SKM-1 (cell line): ENCODE data around the gene MINDY4.

Experiments
- DNase-seq: peaks from one replicate; lab custom pipeline; 2025; ENCODE audit not compliant: unreplicated experiment; lab: John Stamatoyannopoulos, UW

The MINDY4 gene

DNA sequence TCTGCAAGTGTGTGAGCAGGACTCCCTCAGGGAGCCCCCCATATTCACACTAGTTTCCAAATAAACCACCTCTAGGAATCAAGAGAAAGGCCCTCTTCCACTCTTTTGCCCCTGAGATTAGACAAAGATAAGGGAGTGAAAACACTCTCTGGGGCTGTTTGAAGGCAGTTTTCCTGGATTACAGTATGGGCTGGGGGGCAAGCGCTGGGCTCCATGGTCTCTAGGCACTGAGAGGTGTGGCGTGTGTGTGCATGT is 141.4 kb downstream of the MINDY4 start:
- no peak for DNase-seq

DNA sequence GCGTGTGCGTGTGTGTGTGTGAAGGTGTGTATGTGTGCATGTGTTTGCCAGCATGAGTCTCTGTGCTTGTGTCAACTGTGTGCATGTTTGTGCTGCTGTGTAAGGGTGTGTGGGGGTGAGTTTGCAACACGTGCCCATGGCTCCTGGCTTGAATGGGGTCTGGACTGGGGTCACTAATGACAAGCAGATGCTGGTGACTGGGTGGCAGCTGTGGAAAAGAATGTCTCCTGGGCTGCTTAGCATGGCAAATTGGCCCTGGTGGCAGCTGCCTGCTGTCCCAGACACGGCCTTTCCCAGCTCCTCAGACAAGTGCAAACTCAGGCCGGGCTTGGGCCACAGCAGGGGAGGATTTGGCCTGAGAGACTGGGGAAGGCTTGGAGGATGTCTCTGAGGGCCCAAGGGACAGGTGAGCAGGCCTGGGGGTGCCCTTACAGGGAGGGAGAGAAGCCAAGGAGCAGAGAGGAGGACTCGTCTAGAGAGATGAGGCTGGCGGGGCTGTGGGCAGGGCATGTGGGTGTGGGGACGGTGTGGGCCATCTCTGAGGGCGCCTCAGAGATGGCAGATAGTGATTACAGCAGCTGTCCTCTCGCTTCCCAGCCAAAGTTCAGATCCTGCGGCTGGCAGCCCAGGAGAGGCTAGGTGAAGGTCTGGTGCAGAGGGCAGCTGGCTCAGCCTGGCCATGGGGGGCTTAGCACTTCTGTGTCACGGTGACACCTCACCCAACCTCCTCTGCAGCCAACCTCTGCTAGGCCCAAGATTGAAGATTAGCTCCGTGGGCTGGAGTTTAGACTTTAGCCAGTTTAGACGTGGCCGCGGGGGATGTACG is 142.0 kb downstream of the MINDY4 start:
- DNase-seq: no peak

DNA sequence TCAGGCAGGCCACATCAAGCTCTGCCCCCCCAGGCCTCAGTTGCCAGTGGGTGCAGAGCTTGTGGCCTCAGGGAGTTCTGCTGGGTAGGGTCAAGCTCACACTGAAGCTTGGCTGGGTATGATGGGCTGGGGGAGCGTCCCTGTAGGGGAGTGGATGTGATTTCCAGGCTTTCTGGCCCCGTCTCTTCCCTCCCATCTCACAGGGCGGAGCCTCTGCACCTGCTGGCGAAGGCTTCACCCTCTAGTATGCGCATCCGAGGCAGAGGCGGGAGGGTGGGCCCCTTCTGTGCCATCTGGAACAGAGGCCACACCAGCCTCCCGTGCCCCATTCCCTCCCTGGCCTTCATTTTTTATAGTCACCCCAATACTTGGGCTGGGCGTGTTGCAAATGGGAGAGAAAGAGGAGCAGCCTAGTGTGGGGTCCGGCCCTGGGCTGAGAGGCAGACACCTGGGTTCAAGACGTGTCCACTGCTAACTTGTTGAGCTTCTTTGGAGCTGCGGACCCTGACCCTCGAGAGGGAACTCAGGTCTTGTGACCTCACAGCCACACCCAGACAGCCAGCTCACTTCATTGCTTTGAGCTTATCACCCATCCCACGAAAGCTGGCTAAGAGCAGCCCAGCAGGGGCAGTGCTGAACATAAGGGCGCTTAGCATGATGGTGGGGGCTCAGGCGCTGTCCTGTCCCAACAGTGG is 142.8 kb downstream of the MINDY4 start:
- DNase-seq: no peak

DNA sequence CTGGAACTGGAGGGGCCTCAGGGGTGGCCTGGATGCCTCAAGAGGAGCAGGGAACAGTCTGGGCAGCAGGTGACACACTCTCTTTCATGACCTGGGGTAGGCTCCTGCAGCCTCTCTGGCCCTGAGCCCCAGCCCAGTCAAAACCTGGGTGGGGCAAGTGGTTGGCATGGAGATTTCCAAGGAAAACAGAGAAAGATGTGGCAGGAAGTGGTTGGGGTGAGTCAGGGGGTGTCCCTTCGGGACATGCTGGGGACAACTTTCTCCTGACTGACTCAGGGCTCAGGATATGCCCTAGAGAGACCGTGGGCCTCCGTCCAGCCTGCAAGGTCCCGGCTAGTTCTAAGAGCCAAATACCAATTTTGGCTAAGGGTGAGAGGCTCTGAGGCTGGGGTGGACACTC is 143.4 kb downstream of the MINDY4 start:
- no peak for DNase-seq

DNA sequence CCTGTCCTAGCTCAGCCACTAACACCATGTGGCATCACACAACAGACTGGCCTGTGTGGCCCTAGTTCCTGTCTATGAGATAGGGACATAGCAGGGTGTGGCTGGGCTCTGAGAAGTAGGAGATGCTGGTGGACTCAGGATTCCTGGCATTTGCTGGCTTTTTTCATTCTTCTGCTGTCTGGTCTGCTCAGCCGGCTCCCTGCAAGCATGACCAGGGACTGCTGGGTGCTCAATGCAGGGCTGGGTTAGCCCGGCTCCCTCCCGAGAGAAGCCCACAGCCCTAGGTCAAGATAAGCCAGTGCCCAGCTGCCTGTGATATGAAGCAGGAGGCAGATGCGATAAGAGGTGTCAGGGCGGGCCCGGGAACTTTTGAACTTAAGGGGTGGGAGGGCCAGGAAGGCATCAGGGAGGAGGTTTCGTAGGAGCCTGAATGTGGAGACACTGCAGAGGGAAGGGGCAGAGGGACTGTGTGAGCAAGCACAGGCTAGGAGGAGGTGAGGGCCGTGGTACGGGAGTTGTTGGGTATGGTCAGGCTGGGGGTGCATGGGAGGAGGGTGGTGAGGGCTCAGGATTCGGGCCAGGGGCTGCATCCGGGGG is 143.9 kb downstream of the MINDY4 start:
- DNase-seq: no peak

DNA sequence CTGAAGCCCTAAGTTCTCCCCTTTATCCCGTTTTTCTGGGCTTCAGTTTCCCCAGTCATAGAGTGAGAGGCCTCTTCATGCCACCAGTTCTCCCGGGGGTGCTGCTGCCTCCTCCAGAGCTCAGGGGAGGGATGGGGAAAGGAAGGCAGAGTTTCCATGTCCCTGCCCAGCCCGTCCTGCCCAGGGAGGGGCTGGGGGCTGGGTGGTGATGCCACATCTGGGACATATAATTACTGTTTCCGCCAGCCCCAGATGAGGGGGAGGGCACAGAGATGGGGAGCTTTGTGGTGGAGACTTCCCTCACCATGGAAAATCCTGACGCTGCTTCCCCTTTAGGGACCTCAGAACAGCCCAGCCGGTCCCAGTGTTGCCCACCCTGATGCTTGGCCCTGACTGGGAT is 144.5 kb downstream of the MINDY4 start:
- DNase-seq: no peak

DNA sequence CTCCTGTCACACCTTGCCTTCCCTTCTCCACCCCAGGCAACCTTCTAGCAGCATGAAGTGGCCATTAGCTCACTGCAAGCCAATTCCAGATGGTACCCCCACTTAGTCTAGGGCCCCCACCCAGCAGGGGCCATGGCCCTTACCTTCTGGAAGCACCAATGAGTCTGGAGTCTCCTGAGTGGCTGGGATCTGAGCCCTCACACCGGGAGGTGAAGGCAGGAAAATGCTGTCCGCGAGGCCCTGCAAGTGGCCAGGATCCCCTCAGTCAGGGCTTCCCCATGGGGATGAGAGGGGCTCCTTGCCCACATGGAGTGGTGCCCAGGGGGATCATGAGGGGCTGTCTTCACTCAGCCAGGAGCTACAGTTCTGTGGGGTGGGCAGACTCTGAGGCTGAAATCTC is 145.0 kb downstream of the MINDY4 start:
- DNase-seq: no peak

DNA sequence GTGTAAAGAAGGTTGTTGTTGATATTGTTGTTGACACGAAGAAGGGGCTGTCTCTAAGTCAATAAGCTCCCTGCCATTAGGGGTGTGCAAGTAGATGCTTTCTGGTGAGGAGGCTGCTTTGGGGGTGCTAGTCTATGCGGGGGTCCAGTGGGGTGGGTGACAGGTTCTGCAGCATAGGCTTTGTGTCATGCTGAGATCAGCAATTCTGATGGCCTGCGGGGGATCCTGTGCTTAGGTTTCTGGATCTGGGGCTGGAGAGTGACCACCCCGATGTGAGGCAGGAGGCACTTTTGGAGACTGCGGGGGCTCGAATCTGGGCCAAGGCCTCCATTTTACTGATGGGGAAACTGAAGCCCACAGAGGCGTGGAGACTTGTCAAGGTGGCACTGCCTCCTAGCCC is 145.6 kb downstream of the MINDY4 start:
- DNase-seq: no peak

DNA sequence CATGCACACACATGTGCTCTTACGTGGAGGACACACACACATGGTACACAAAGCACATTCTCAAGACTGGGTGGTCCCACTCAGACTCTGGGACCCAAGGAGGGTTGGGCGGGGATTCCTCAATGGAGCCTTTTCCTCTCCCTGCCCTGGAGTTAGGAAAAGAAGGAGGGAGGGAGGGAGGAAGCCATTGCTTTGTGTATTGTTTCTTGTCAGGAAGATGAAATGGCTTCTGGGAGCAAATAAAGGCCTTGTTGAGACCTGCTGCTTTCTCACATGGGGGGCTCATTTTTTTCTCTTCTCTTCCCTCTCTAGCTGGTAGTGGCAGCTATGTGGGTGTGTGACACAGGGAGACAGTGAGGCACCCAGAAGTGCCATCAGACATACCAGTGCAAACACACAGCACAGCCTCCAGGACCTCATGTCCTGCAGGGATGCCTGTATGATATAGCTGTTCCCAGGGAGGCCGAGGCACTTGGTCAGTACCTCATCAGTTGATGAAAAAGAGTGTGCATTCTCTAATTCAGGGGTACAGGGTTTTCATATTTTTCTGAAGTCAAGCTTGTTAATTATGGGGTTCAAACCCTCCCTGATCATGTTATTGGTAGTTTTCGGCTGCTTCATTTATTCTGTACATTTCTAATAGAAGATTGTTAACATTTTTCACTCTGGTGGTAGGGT is 146.1 kb downstream of the MINDY4 start:
- DNase-seq: no peak

DNA sequence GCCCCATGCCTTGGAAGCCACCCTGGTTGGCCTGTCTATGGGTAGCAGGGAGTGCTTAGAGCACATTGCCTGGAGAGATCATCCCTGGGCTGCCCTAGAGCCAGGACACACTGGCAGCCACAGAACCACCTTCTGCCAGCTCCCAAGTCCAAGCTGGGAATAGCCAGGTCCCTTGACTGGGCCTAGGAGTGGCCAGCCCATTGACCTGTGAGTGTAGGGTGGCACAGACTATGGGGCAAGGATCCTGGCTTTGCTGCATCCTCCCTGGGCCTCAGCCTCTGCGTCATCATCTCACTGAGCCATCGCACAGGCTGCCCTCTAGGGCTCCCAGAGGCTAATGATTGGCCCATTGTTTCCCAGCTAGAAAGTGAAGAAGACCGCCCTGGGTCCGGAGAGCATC is 147.5 kb downstream of the MINDY4 start:
- no peak for DNase-seq

DNA sequence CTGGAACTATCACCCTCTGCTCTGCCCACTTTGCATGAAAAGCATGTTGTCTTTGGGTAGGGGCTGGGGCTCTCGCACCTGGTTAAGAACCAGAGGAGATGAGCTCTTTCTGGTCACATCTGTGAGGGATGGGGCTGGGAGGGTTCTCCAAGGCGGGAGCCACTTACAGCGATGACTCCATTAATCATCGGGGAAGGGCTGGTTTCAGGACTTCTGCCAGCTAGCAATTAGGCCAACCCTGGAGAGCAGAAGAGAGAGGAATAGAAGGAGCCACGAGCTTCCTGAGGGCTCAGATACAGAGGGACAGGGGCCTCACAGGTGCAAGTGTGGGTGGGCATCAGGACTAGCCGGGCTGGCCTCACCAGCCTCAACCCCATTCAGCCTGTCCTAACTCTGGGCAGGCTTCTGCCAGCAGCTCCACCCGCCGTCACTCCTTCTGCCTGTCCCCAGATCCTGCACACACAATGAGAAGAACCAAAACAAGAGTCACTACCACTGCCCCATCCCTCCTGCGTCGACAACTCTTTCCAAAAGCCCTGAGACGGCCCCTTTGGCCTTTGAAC is 148.9 kb downstream of the MINDY4 start:
- DNase-seq: no peak

DNA sequence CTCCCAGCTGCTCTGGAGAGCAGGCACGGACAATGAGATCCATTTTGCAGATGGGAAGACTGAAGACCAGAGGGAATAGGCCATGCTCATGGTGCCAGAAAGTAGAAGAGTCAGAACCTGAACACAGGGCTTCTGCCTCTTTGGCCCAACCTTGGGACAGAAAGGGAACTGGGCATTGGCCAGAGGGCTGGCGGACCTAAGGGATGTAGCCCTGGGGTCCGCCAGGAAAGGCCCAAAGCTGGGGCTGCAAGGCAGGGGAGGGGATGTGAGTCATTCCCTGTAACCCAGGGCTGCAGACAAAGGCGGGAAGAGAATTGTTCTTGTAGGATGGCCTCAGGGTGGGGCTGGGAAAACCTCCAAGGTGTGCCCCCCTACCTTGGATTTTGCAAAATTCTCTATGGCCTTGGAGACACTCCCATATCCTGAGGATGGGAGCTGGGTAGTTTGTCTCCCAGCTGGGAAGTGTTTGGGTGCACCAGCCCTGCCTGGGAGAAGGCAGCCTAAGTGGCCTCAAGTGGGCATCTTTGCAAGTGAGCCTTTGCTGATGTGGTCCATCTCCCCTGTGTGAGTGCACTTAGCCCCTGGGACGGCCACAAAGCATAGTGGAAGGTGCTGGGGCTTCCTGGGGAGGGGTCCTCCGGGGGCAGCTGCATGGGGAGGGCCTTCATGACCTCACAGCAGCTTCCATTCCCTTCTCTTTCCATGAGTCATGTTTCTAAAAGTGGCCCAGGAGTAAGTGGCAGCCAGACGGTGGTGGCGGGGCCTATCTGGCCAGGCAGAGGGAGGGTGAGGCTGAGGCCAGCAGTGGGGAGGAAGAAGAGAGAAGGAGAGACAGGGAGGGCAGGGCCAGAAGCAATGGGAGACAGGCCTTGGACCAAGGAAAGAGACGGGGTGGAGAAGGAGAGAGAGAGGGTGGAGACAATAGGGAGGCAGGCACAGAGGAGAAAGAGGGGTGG is 149.6 kb downstream of the MINDY4 start:
- DNase-seq: no peak

DNA sequence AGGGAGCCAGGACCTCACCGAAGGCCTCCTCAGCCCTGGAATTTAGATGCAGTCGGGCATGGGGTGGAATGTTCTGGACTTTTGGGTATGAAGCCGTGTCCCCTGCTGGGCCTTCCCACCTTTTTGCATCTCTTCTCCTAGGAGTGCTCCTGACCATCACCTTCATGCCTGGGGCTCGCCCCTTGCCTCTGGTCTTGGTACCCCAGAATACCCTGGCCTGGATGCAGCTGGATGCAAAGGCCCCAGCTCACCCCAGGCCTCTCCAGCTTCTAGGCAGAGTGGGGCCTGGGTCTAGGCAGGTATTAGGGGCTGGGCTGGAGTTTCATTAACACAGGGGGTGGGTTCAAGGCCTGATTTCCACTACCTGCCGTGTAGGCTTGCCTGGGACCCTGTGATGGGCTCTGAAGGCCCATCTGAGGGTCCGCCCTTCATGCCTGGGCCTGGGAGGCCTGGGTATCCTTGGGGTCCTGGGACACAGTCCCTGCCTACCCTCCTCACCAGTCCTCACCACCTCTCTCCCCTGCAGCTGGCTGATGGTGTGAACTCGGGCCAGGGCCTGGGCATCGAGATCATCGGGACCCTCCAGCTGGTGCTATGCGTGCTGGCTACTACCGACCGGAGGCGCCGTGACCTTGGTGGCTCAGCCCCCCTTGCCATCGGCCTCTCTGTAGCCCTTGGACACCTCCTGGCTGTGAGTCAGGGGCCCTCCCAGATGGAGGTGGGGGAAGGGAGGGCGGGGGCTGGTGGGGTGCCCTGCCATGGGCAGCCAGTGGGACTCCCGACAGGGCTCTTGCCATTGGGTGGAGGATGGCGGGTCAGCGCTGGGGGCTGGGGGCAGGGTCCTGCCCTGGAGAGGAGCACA is 150.6 kb downstream of the MINDY4 start:
- no peak for DNase-seq

DNA sequence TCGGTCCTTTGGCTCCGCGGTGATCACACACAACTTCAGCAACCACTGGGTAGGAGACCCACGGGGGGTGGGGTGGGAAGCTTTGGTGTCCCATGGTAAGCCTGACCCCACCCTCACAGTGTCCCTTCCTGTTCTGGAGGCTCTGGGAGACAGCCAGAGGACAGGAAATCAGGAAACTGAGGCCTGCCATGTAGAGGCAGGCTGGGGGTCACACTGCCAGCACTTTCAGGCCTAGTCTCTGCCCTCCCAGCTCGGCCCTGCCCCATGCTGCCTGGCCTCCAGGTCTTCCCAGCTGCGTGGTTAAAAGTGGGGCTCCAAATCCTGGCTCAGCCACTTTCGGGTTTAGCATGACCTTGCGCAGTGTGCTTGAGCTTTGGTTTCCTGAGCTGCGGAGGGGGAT is 151.4 kb downstream of the MINDY4 start:
- no peak for DNase-seq

DNA sequence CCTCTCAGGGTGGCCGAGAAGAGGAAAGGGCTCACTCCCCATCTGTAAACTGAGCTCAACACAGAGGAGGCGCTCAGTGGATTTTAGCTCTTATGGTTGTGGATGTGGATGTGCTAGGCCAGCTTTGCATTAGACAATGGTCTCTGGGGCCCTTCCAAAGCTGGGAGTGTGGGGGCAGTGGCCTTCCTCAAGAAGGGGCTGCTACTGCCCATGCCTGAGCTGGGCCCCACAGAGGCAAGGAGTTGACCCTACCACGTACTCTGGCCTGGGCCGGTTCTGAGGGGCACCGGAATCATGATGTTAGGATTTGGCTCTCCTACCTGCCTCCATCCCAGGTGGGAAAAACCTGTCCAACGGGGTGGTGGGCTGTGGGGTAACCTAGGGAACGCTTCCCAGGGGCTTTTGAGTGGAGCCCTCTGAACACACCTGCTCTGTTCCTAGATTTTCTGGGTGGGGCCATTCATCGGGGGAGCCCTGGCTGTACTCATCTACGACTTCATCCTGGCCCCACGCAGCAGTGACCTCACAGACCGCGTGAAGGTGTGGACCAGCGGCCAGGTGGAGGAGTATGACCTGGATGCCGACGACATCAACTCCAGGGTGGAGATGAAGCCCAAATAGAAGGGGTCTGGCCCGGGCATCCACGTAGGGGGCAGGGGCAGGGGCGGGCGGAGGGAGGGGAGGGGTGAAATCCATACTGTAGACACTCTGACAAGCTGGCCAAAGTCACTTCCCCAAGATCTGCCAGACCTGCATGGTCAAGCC is 152.0 kb downstream of the MINDY4 start:
- no peak for DNase-seq

DNA sequence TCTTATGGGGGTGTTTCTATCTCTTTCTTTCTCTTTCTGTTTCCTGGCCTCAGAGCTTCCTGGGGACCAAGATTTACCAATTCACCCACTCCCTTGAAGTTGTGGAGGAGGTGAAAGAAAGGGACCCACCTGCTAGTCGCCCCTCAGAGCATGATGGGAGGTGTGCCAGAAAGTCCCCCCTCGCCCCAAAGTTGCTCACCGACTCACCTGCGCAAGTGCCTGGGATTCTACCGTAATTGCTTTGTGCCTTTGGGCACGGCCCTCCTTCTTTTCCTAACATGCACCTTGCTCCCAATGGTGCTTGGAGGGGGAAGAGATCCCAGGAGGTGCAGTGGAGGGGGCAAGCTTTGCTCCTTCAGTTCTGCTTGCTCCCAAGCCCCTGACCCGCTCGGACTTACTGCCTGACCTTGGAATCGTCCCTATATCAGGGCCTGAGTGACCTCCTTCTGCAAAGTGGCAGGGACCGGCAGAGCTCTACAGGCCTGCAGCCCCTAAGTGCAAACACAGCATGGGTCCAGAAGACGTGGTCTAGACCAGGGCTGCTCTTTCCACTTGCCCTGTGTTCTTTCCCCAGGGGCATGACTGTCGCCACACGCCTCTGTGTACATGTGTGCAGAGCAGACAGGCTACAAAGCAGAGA is 152.7 kb downstream of the MINDY4 start:
- DNase-seq: no peak

DNA sequence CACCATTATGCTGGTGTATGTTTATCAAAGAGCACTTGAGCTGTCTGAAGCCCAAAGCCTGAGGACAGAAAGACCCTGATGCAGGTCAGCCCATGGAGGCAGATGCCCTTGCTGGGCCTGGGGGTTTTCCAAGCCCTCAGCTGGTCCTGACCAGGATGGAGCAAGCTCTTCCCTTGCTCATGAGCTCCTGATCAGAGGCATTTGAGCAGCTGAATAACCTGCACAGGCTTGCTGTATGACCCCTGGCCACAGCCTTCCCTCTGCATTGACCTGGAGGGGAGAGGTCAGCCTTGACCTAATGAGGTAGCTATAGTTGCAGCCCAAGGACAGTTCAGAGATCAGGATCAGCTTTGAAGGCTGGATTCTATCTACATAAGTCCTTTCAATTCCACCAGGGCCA is 153.4 kb downstream of the MINDY4 start:
- DNase-seq: no peak

DNA sequence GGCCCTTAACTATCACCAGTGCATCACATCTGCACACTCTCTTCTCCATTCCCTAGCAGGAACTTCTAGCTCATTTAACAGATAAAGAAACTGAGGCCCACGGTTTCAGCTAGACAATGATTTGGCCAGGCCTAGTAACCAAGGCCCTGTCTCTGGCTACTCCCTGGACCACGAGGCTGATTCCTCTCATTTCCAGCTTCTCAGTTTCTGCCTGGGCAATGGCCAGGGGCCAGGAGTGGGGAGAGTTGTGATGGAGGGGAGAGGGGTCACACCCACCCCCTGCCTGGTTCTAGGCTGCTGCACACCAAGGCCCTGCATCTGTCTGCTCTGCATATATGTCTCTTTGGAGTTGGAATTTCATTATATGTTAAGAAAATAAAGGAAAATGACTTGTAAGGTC is 153.9 kb downstream of the MINDY4 start:
- no peak for DNase-seq
